Astrocyte of the cerebellum (primary cell): ENCODE results near the gene FXYD2.

Source experiments
- DNase-seq: peaks from one replicate; pipeline ENCODE4 v3.0.0-alpha.2; 2011; ENCODE audit warnings: low read depth
- H3K4me3 ChIP-seq: 2 replicates; pipeline ENCODE4 v1.5.1; 2011; ENCODE audit warnings: mild to moderate bottlenecking, low read depth, low read length, moderate library complexity
- CTCF ChIP-seq: IDR thresholded peaks from 2 replicates; pipeline ENCODE4 v1.5.1; 2012; ENCODE audit warnings: low read length, low read depth, moderate library complexity, mild to moderate bottlenecking; ENCODE audit errors: missing control alignments
- in situ Hi-C: cut with HindIII; loops from 2 replicates; pipeline ENCODE4 v1.10.0; 2017; ENCODE audit warnings: low sequenced_read_pairs

Gene FXYD2

GRCh38 chr11:117835576-117835975, 11.0 kb upstream of the FXYD2 start:
- no peak overlapping the region for H3K4me3 ChIP-seq
- in situ Hi-C loops, result no loop called here
- no peak for TF ChIP-seq CTCF
- DNase-seq, result no peak

GRCh38 chr11:117834838-117835443, 10.4 kb upstream of the FXYD2 start:
- TF ChIP-seq CTCF, result no peak

DNA sequence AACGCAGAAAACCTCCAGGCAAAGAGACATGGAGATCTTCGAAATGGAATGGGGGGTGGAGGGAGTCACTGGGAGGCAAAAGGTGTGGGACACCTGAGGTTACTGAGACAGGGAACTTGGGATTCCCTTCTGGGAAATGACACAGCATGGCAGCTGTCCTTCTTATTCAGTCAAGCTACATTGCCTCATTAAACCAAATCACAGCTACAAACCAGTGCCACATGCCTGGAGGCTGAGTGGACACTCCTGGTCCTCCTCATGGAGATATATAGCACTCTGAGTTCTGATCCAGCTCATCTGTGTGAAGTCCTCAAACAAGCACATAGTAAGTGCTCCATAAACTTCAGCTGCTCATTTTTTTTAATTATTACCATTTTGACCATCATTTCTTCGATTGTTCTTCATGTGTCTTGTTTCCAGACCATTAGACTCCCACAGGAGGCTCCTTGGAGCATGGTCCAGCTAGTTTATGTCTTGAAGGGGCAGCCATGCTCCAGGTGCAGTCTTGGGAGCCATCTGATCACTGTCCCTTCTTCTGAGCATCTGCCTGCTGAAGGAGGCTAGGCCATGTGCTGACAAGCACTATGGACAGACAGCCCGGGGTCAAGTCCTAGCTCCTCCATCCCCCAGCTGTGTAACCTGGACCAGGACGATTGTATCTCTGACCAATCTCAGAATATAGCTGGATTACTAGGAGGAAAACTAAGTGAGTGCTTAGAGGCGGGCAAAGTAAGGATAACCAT, 9.7 kb upstream of the FXYD2 start:
- H3K4me3 ChIP-seq, result no peak overlapping the region
- DNase-seq, result no peak
- in situ Hi-C loops, result no loop called here
- TF ChIP-seq CTCF, result no peak

More at GRCh38 chr11:117834838-117835443, 10.4 kb upstream of the FXYD2 start:
- no peak for DNase-seq
- no peak overlapping the region for H3K4me3 ChIP-seq
- in situ Hi-C loops, result no loop called here

GRCh38 chr11:117833401-117833891, 8.9 kb upstream of the FXYD2 start:
- H3K4me3 ChIP-seq, result no peak overlapping the region
- no peak for DNase-seq
- TF ChIP-seq CTCF, result no peak
- in situ Hi-C loops, result no loop called here

- TF ChIP-seq CTCF, result no peak
- no peak overlapping the region for H3K4me3 ChIP-seq
- no peak for DNase-seq
Measured at GRCh38 chr11:117832511-117832910, 8.0 kb upstream of the FXYD2 start.

DNA sequence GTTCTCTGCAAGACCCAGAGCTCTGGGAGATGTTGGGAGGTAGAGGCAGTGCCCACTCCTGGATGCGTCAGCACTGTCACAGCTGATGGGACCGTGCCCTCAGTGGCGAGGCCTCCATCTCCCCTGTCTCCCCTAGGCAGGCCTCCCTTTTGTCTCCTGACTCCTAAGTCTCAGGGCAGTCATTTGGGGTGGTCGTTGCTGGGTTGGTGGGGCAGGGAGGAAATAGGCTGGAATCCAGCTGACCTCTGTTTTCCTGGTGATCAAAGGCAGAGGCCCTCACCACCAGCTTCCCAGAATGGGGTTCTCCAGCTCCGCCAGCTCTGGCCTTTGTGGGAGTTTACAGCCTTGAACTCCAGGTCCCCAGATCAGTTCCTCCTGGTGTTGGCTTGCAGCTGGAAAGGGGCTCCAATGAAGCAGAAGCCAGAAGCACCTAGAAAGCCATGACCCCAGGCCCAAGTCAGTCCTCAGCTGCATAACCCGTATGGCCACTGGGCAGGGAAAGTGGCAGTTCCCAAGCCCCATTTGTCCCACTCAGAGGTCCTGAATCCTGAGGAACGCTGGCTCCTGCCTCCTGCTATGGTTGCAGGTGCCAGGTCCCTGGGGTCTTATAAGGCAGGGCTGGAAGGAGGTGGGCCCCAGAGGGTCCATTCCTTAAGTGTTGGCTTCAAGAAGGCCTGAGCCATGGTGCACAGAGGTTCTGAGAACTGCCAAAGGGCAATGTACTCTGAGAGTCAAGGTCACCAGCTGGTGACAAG, 7.3 kb upstream of the FXYD2 start:
- in situ Hi-C loops, result no loop called here
- no peak for TF ChIP-seq CTCF
- no peak overlapping the region for H3K4me3 ChIP-seq
- DNase-seq, result no peak

More at GRCh38 chr11:117832511-117832910, 8.0 kb upstream of the FXYD2 start:
- in situ Hi-C loops, result no loop called here
